GM18517 (cell line): Measurements from ENCODE around the gene CALD1.
"Not testable (repeated sequence)": the region's sequence is repeated elsewhere in the genome, so short reads cannot be mapped to it uniquely, and the experiment has no call there.

Source experiments
- ATAC-seq: cut with Tn5 transposase; IDR thresholded peaks from one replicate; pipeline ENCODE4 v1.9.1; 2021; ENCODE audit warnings: mild to moderate bottlenecking, moderate library complexity; ENCODE audit not compliant: unreplicated experiment

Gene CALD1

GRCh38 chr7:134942690-134943466 is 163.4 kb downstream of the CALD1 start:
- no peak for ATAC-seq

GRCh38 chr7:134943785-134944400 is 164.5 kb downstream of the CALD1 start:
- no peak for ATAC-seq

GRCh38 chr7:134945691-134946090 is 166.3 kb downstream of the CALD1 start:
- ATAC-seq = no peak

GRCh38 chr7:134946260-134946659 is 166.8 kb downstream of the CALD1 start:
- no peak for ATAC-seq

- ATAC-seq = no peak
Observed at GRCh38 chr7:134947329-134947728, 167.9 kb downstream of the CALD1 start.

- no peak for ATAC-seq
Observed at GRCh38 chr7:134947831-134948230, 168.4 kb downstream of the CALD1 start.

- no peak for ATAC-seq
Observed at GRCh38 chr7:134948246-134948645, 168.8 kb downstream of the CALD1 start.

GRCh38 chr7:134948736-134949135 is 169.3 kb downstream of the CALD1 start:
- ATAC-seq = no peak

GRCh38 chr7:134949171-134949570 is 169.7 kb downstream of the CALD1 start:
- no peak for ATAC-seq

GRCh38 chr7:134954197-134955082 is 175.0 kb downstream of the CALD1 start:
- no peak for ATAC-seq

- ATAC-seq = no peak
Observed at GRCh38 chr7:134957005-134957404, 177.6 kb downstream of the CALD1 start.

GRCh38 chr7:134959810-134960209 is 180.4 kb downstream of the CALD1 start:
- no peak for ATAC-seq

- ATAC-seq = no peak
Observed at GRCh38 chr7:134962270-134962780, 182.9 kb downstream of the CALD1 start.

- ATAC-seq = no peak
Observed at GRCh38 chr7:134963036-134963435, 183.6 kb downstream of the CALD1 start.

GRCh38 chr7:134966691-134967090 is 187.3 kb downstream of the CALD1 start:
- no peak for ATAC-seq

GRCh38 chr7:134968110-134968509 is 188.7 kb downstream of the CALD1 start:
- ATAC-seq = no peak

GRCh38 chr7:134981645-134982044 is 202.2 kb downstream of the CALD1 start:
- ATAC-seq = not testable (repeated sequence)

GRCh38 chr7:134985894-134986362 is 206.5 kb downstream of the CALD1 start:
- peak; percentile 37 for ATAC-seq

GRCh38 chr7:134986363-134987251 is 207.2 kb downstream of the CALD1 start, which contains the start of gene AGBL3:
TSS of gene AGBL3 (plus strand) at chr7:134986508. CDS start at chr7:134987934, 1,426 bp downstream.
- peak; percentile 88 for ATAC-seq

- ATAC-seq = no peak
Observed at GRCh38 chr7:134988161-134988560, 208.7 kb downstream of the CALD1 start.
